HEK293 (cell line): ENCODE results near the gene INO80.

Experiments
- CTCF ChIA-PET: fragments of 350-600 bp; formaldehyde crosslinking; extraction: SDS; loops from one replicate; lab custom pipeline; 2021; ENCODE audit warnings: antibody characterized with exemption; lab: Yijun Ruan, JAX
- POLR2A ChIA-PET: fragments of 300-600 bp; formaldehyde crosslinking; extraction: SDS; loops from one replicate; lab custom pipeline; 2020; ENCODE audit warnings: antibody characterized with exemption, inconsistent platforms; lab: Yijun Ruan, JAX
- H3K27ac ChIP-seq: fragments of 200-500 bp; sonication (Bioruptor generic); 2 replicates; pipeline ENCODE4 v1.5.1; 2014; ENCODE audit warnings: low read depth, low read length, control low read depth, inconsistent platforms; ENCODE audit errors: extremely low read depth
- H3K36me3 ChIP-seq, 2 experiments: fragments of 200-500 bp in 1 of 2; sonication (Bioruptor generic) in 1 of 2; 1 replicate in 1 of 2; 2 replicates in 1 of 2; pipeline ENCODE4 v1.5.1; 2014 to 2017; ENCODE audit warnings: inconsistent platforms in 2 of 2, low read length in 2 of 2; ENCODE audit not compliant: control insufficient read depth in 2 of 2, insufficient read depth in 1 of 2
- H3K4me1 ChIP-seq: fragments of 200-500 bp; sonication (Bioruptor generic); 2 replicates; pipeline ENCODE4 v1.5.1; 2014; ENCODE audit warnings: mild to moderate bottlenecking, low read length, inconsistent platforms; ENCODE audit not compliant: control insufficient read depth, insufficient read depth
- H3K4me3 ChIP-seq: 2 replicates; pipeline ENCODE4 v1.5.1; 2011; ENCODE audit warnings: low read depth, mild to moderate bottlenecking, control low read depth, low read length, moderate library complexity
- H3K9me3 ChIP-seq: fragments of 200-500 bp; sonication (Bioruptor generic); 2 replicates; pipeline ENCODE4 v1.5.1; 2014; ENCODE audit warnings: low read depth, low read length, inconsistent platforms; ENCODE audit not compliant: control insufficient read depth, insufficient read depth
- GFI1B ChIP-seq: fragments of 450-650 bp; formaldehyde crosslinking; IDR thresholded peaks from 2 replicates; pipeline ENCODE4 v1.5.1; 2016; ENCODE audit warnings: missing biosample characterization, missing genetic modification characterization
- PATZ1 ChIP-seq: fragments of 450-650 bp; formaldehyde crosslinking; IDR thresholded peaks from 2 replicates; pipeline ENCODE4 v1.5.1; 2016; ENCODE audit warnings: missing biosample characterization, missing genetic modification characterization
- PRDM1 ChIP-seq: fragments of 450-650 bp; formaldehyde crosslinking; IDR thresholded peaks from 2 replicates; pipeline ENCODE4; 2016; ENCODE audit warnings: missing biosample characterization, missing genetic modification characterization
- REPIN1 ChIP-seq: fragments of 450-650 bp; formaldehyde crosslinking; IDR thresholded peaks from 2 replicates; pipeline ENCODE4 v1.5.1; 2017; ENCODE audit warnings: missing biosample characterization, missing genetic modification characterization, low read depth
- TSHZ1 ChIP-seq: fragments of 450-650 bp; formaldehyde crosslinking; IDR thresholded peaks from 2 replicates; pipeline ENCODE4 v1.5.1; 2016; ENCODE audit warnings: missing biosample characterization, missing genetic modification characterization, borderline replicate concordance
- ZBTB17 ChIP-seq: fragments of 450-650 bp; formaldehyde crosslinking; IDR thresholded peaks from 2 replicates; pipeline ENCODE4 v1.5.1; 2016; ENCODE audit warnings: missing biosample characterization, missing genetic modification characterization
- ZBTB21 ChIP-seq: fragments of 450-650 bp; formaldehyde crosslinking; IDR thresholded peaks from 2 replicates; pipeline ENCODE4 v1.5.1; 2017; ENCODE audit warnings: missing biosample characterization, missing genetic modification characterization
- ZNF138 ChIP-seq: fragments of 450-650 bp; formaldehyde crosslinking; IDR thresholded peaks from 2 replicates; pipeline ENCODE4 v1.5.1; 2016; ENCODE audit warnings: missing biosample characterization, missing genetic modification characterization, borderline replicate concordance
- ZNF211 ChIP-seq: fragments of 450-650 bp; formaldehyde crosslinking; IDR thresholded peaks from 2 replicates; pipeline ENCODE4 v1.5.1; 2016; ENCODE audit warnings: low read depth, missing biosample characterization, missing genetic modification characterization
- ZNF280D ChIP-seq: fragments of 450-650 bp; formaldehyde crosslinking; IDR thresholded peaks from 2 replicates; pipeline ENCODE4 v1.5.1; 2016; ENCODE audit warnings: missing biosample characterization, missing genetic modification characterization
- ZNF335 ChIP-seq: fragments of 450-650 bp; formaldehyde crosslinking; conservative IDR thresholded peaks from 2 replicates; pipeline ENCODE4 v1.5.1; 2016; ENCODE audit warnings: missing biosample characterization, missing genetic modification characterization
- ZNF600 ChIP-seq: fragments of 450-650 bp; formaldehyde crosslinking; IDR thresholded peaks from 2 replicates; pipeline ENCODE4 v1.5.1; 2016; ENCODE audit warnings: missing biosample characterization, missing genetic modification characterization
- ZNF629 ChIP-seq: fragments of 450-650 bp; formaldehyde crosslinking; IDR thresholded peaks from 2 replicates; pipeline ENCODE4 v1.5.1; 2017; ENCODE audit warnings: missing biosample characterization, missing genetic modification characterization
- ZNF692 ChIP-seq: fragments of 450-650 bp; formaldehyde crosslinking; IDR thresholded peaks from 2 replicates; pipeline ENCODE4 v1.5.1; 2016; ENCODE audit warnings: missing biosample characterization, missing genetic modification characterization
- ZNF776 ChIP-seq: fragments of 450-650 bp; formaldehyde crosslinking; IDR thresholded peaks from 2 replicates; pipeline ENCODE4 v1.5.0; 2017; ENCODE audit warnings: missing biosample characterization, missing genetic modification characterization, borderline replicate concordance
- ZNF777 ChIP-seq: fragments of 450-650 bp; formaldehyde crosslinking; IDR thresholded peaks from 2 replicates; pipeline ENCODE4 v1.5.1; 2017; ENCODE audit warnings: missing biosample characterization, missing genetic modification characterization, borderline replicate concordance

The INO80 gene

GRCh38 chr15:40952901-40953712 is 163.0 kb downstream of the INO80 start, which contains the start of gene CHAC1 (continued):
- TF ChIP-seq ZBTB17 (peak; percentile 61; the same call in 1 of the 2 replicates), ZNF600 (peak; percentile 71), ZNF138 (tag by site-specific recombination) (no peak), ZNF692 (tag by site-specific recombination) (peak; percentile 93)

- Histone ChIP-seq H3K9me3 (no peaks in the 10 kb centered on the region), H3K27ac (peak overlapping the region; percentile 94), H3K4me3 (peak overlapping the region; percentile 62), H3K4me1 (peaks cover 5% of the 10 kb centered on the region; the same call in 1 of the 2 replicates), H3K36me3 (peaks cover 0 to 6% of the 10 kb centered on the region in 2 experiments; a peak in 1 of 3 replicates)
- TF ChIP-seq ZNF280D (tag by site-specific recombination) (no peak), ZNF777 (tag by site-specific recombination) (0 out of 2 replicates have a peak, but pooled peaks have one; percentile 54), GFI1B (tag by site-specific recombination) (no peak)
- CTCF ChIA-PET: interaction anchor here (1.1 to 3.8 kb wide), 3 partner anchors 11 to 22 kb away, joined by 3 to 26 read pairs (median 9); no protein-coding TSS in a partner anchor
- POLR2A ChIA-PET: interaction anchor here (1.0 to 5.0 kb wide), 16 partner anchors 10 to 233 kb away, joined by 3 to 64 read pairs (median 5); partner anchors contain the start of genes DLL4, INO80 and VPS18
Observed at GRCh38 chr15:40952301-40952900, 163.7 kb downstream of the INO80 start.

- POLR2A ChIA-PET: interaction anchor here (0.7 to 5.0 kb wide), 3 partner anchors 11 to 258 kb away, joined by 8 to 64 read pairs (median 54); partner anchors contain the start of gene DLL4
- Histone ChIP-seq H3K9me3 (no peaks in the 10 kb centered on the region), H3K4me1 (peaks cover 5% of the 10 kb centered on the region; the same call in 1 of the 2 replicates), H3K27ac (no peak overlapping the region), H3K4me3 (no peak overlapping the region), H3K36me3 (peaks cover 0 to 6% of the 10 kb centered on the region in 2 experiments; a peak in 1 of 3 replicates)
- peak; percentile 51; the same call in 1 of the 2 replicates for TF ChIP-seq PRDM1
- no peak for TF ChIP-seq REPIN1 (tag by site-specific recombination)
- CTCF ChIA-PET: interaction anchor here (1.9 to 3.8 kb wide), 2 partner anchors 10 to 21 kb away, joined by 9 to 26 read pairs; no protein-coding TSS in a partner anchor
Observed at GRCh38 chr15:40951764-40952163, 164.3 kb downstream of the INO80 start.

GRCh38 chr15:40949756-40950207 is 166.3 kb downstream of the INO80 start:
- POLR2A ChIA-PET: no interaction called here
- Histone ChIP-seq H3K4me1 (no peaks in the 10 kb centered on the region), H3K9me3 (no peaks in the 10 kb centered on the region), H3K4me3 (no peak overlapping the region), H3K27ac (no peak overlapping the region), H3K36me3 (no peaks in the 10 kb centered on the region)
- CTCF ChIA-PET: interaction anchor here (3.8 kb wide), 1 partner anchor 8 kb away, joined by 26 read pairs; no protein-coding TSS in a partner anchor
- TF ChIP-seq ZBTB21 (tag by site-specific recombination): peak; percentile 51; the same call in 1 of the 2 replicates
- no peak for TF ChIP-seq ZNF211 (tag by site-specific recombination)
- no peak for TF ChIP-seq ZNF776 (tag by site-specific recombination)
- TF ChIP-seq PATZ1 (tag by site-specific recombination): 0 out of 2 replicates have a peak, but pooled peaks have one; percentile 15
- TF ChIP-seq ZNF335 (tag by site-specific recombination): peak; percentile 71
- no peak for TF ChIP-seq TSHZ1 (tag by site-specific recombination)
- TF ChIP-seq ZNF629 (tag by site-specific recombination): peak; percentile 47; the same call in 1 of the 2 replicates
